Testis (tissue), 2 donors: Measurements from ENCODE around the gene TRIM8.

Experiments
- CTCF ChIP-seq, 3 experiments: fragments of 450-650 bp in 2 of 3; fragments of 200-600 bp in 1 of 3; sonication (generic) in 1 of 3; IDR thresholded peaks; one replicate each; pipeline ENCODE4 v1.5.1; 2016 to 2019; ENCODE audit warnings: antibody characterized with exemption in 3 of 3, mild to moderate bottlenecking in 2 of 3, moderate library complexity in 1 of 3
- POLR2A ChIP-seq: fragments of 450-650 bp; IDR thresholded peaks from one replicate; pipeline ENCODE4 v1.6.1; 2017; ENCODE audit warnings: antibody characterized with exemption, mild to moderate bottlenecking, moderate library complexity

GRCh38 chr10:102628451-102628911, 15.8 kb upstream of the TRIM8 start:
- no peak for TF ChIP-seq CTCF (IDR thresholded peaks at IDR 0.05)
- TF ChIP-seq POLR2A: no peak
